Loucy (cell line): Measurements from ENCODE around the gene DEFB116.

Experiments
- EZH2phosphoT487 ChIP-seq: fragments of 200-600 bp; IDR thresholded peaks from 2 replicates; pipeline ENCODE4 v1.6.1; 2018; ENCODE audit warnings: antibody characterized with exemption, mild to moderate bottlenecking, moderate library complexity, borderline replicate concordance
- TF ChIP-seq, protein P1 (sequence below): fragments of 200-600 bp; sonication (generic); conservative IDR thresholded peaks from 2 replicates; pipeline ENCODE4 v1.5.1; 2014; ENCODE audit warnings: mild to moderate bottlenecking, antibody characterized with exemption, low read length

GRCh38 chr20:31308535-31309162 lies at the start of gene DEFB116:
- TF ChIP-seq, protein P1, sequence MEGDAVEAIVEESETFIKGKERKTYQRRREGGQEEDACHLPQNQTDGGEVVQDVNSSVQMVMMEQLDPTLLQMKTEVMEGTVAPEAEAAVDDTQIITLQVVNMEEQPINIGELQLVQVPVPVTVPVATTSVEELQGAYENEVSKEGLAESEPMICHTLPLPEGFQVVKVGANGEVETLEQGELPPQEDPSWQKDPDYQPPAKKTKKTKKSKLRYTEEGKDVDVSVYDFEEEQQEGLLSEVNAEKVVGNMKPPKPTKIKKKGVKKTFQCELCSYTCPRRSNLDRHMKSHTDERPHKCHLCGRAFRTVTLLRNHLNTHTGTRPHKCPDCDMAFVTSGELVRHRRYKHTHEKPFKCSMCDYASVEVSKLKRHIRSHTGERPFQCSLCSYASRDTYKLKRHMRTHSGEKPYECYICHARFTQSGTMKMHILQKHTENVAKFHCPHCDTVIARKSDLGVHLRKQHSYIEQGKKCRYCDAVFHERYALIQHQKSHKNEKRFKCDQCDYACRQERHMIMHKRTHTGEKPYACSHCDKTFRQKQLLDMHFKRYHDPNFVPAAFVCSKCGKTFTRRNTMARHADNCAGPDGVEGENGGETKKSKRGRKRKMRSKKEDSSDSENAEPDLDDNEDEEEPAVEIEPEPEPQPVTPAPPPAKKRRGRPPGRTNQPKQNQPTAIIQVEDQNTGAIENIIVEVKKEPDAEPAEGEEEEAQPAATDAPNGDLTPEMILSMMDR, result no peak
- TF ChIP-seq EZH2phosphoT487, result no peak
